DMS153 (cell line): Measurements from ENCODE around the gene NET1.
A peak's percentile ranks its signal among the peaks of the same experiment; 100 is the strongest.

ENCODE experiments used
- DNase-seq: peaks from one replicate; lab custom pipeline; 2025; lab: John Stamatoyannopoulos, UW

Gene NET1

DNA sequence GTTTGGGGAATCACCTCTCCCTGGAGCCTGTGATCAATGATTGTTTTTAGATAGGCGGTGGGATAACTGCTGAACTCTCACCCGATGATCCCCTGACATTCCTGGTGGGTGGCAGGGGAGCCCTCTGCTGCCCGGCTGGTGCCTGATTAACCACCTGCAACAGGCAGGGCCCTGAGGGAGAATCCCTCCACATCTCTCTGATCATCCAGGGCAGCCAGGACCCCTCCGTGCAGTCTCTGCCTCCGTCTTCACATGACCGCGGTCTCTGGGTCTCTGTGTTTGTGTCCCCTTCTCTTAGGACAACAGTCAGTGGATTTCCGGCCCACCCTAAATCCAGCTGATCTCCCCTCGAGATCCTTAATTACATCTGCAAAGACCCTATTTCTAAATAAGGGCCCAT, 69.7 kb downstream of the NET1 start:
- DNase-seq = no peak

GRCh38 chr10:5484205-5484604, 71.8 kb downstream of the NET1 start:
- no peak for DNase-seq

DNA sequence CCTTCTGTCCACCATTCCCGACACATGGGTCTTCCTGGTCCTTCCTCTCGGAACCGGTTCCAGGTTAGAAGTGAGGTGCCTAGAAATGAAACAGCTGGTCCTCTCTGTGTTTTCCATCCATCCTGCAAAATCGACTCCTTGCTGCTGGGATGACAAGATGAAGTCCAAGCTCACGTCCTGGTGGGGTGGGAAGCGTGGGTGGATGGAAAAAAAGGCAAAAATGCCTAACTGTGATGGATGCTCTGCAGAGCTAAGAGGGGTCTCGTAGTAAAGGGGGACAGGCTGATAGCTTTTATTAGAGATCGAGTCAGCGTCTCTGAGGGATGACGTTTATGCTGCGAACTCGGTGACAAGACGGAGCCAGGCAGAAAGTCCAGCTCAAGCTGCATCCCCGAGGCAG, 72.9 kb downstream of the NET1 start:
- no peak for DNase-seq

DNA sequence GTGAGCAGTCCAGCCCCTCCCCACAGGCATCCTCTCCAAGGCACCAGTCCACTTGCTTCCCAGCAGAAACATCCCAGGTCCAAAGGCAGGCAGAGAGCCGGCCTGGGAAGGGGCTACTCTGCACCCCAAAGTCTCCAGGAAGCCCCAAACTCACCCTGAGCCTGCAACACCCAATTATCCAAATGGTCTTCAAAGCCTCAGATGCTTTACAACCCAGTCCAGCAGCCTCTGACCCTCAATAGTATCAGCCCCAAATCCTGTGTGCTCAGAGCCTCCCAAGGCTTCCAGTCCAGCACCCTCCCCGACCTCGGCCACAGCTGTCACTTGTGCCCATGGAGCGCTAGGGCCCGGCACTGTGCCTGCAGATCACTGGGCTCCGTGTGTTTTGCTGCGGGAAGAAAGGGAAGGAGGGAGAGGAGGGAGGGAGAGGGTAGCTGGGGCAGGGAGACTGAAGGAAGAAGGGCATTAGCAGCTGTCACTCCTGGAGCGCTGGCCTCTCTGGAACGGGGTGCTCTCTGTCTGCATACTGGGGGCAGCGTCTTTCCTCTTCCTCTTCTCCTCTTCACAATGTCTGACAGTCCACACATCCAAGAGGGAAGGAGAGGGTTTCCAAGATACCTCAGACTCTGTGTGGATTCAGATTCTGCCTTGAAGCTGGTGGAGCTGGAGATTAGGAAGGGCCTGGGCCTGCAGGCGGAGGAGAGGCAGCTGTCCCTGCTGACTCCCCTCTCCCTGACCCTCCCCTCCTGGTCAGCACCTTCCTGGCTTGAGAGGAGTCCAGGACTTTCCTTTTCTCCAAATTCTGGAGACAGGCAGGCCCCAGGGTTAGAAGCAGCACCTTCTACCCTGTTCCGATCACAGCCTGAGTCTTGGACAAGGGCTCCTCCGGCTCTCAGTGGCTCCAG, 73.8 kb downstream of the NET1 start:
- no peak for DNase-seq

- DNase-seq = no peak
Observed at GRCh38 chr10:5486853-5487235, 74.5 kb downstream of the NET1 start.

- DNase-seq = peak; percentile 1
Observed at GRCh38 chr10:5488272-5489161, 76.2 kb downstream of the NET1 start.

- DNase-seq = no peak
Observed at GRCh38 chr10:5490032-5490431, 77.7 kb downstream of the NET1 start.

- DNase-seq = no peak
Observed at GRCh38 chr10:5490698-5491464, 78.5 kb downstream of the NET1 start.

DNA sequence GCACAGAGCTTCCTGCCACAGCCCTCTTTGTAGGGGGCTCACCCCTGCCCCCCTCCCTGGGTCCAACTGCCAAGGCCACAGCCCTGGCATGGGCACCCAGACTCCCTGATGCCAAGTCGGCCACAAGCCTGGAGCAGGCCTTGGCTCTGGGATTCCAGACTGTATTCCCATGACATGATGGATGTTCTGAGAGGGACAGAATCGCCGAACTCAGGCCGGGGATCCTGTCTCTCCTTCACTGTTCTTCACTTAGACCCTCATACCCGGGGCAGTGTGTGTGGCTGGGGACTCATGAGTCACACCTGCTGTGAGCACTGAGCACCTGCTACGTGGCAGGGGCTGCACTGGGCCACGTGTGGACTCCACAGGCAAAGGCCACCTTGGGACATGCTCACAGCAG, 79.1 kb downstream of the NET1 start:
- DNase-seq = no peak

DNA sequence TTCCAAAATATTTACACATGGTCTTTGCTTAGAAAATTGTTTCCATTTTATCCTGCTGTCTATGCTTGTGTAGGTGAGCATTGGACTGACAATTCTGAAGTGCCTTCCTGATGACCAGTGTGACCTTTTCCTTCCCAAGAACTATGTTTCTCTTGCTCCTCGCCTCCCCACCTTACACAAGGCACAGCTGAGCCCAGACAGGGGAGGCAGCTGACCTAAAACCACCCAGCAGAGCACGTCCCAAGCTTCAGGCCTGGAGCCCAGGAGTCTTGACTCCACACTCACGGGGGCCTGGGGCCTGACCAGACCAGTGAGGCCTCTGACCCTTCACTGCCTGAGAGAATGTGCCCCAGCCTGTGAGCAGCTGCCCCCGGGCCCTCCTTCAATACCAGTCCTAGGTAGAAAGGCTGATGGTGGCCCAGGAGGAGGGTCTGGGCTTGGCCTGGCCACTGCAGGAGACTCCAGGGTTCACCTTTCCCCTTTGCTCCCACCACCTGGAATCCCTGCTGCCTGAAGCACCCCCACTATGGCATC, 80.0 kb downstream of the NET1 start:
- DNase-seq = no peak

- no peak for DNase-seq
Observed at GRCh38 chr10:5492929-5493576, 80.7 kb downstream of the NET1 start.

DNA sequence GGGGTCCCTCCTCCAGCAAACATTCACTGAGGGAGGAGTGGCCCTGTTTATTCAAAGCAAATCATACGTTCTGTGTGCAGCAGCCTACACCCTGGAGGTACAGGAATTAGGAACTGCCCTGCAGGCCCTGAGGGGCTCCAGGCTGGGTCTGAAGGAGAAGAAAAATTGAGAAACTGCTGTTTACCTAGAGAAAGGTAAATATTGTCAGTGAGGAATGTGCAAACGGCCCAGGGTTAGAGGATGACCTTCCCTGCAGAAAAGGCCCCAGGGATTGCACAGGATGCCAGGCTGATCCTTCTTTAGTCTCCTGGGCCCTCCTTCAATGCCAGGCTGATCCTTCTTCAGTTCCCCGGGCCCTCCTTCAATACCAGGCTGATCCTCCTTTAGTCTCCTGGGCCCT, 81.3 kb downstream of the NET1 start:
- no peak for DNase-seq

DNA sequence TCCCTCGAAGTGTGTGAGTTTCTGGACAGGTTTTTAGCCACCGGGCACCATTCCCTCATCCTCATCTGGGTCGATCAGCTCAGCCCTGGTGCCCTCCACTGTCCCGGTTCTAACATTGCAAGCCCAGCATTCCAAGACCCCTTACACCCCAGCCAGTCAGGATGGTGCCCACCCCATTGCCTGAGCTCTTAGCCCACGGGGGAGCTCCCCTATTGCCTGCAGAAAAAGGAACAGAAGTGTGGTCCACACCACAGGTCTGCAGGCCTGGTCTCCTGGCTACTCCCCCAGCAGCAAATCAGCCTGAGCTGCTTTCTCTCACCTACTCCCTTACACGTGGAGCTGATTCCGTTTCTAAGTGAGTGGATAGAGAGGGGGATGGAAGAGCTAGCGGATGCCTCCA, 82.3 kb downstream of the NET1 start:
- DNase-seq = no peak

GRCh38 chr10:5496261-5497250, 84.2 kb downstream of the NET1 start:
- no peak for DNase-seq

GRCh38 chr10:5497289-5497688, 84.9 kb downstream of the NET1 start:
- no peak for DNase-seq

- no peak for DNase-seq
Observed at GRCh38 chr10:5497948-5498730, 85.8 kb downstream of the NET1 start.

- DNase-seq = no peak
Observed at GRCh38 chr10:5498791-5499492, 86.6 kb downstream of the NET1 start.

- no peak for DNase-seq
Observed at GRCh38 chr10:5499493-5500140, 87.3 kb downstream of the NET1 start, which contains the start of gene CALML5. Gene CALML5 (minus strand): TSS chr10:5499570. CDS start chr10:5499438, 132 bp downstream.
